ENCODE data around the gene ZNF330.
"Not testable (repeated sequence)": the region's sequence is repeated elsewhere in the genome, so short reads cannot be mapped to it uniquely, and the experiment has no call there.

The ZNF330 gene

GRCh38 chr4:141220691-141221659, at the start of gene ZNF330:
Gene ZNF330, plus strand, starts transcription at chr4:141220895. Its CDS starts 1,477 bp downstream, at chr4:141222372.
- no peak for DNase-seq

- no peak for DNase-seq
Measured at GRCh38 chr4:141174457-141174856, 46.2 kb upstream of the ZNF330 start.

GRCh38 chr4:141177171-141177570, 43.5 kb upstream of the ZNF330 start:
- DNase-seq, result no peak

GRCh38 chr4:141179474-141180373, 41.0 kb upstream of the ZNF330 start:
- no peak for DNase-seq

GRCh38 chr4:141180991-141181761, 39.5 kb upstream of the ZNF330 start:
- no peak for DNase-seq

GRCh38 chr4:141183491-141183890, 37.2 kb upstream of the ZNF330 start:
- DNase-seq, result not testable (repeated sequence)

- DNase-seq, result no peak
Measured at GRCh38 chr4:141192564-141192963, 28.1 kb upstream of the ZNF330 start.

GRCh38 chr4:141193516-141194034, 27.1 kb upstream of the ZNF330 start:
- DNase-seq, result no peak

- DNase-seq, result no peak
Measured at GRCh38 chr4:141195095-141195707, 25.5 kb upstream of the ZNF330 start.

- DNase-seq, result no peak
Measured at GRCh38 chr4:141196227-141196933, 24.3 kb upstream of the ZNF330 start.

- no peak for DNase-seq
Measured at GRCh38 chr4:141207961-141208360, 12.7 kb upstream of the ZNF330 start.

GRCh38 chr4:141210168-141210567, 10.5 kb upstream of the ZNF330 start:
- DNase-seq, result no peak

GRCh38 chr4:141213550-141213991, 7.1 kb upstream of the ZNF330 start:
- no peak for DNase-seq

- DNase-seq, result no peak
Measured at GRCh38 chr4:141215030-141215429, 5.7 kb upstream of the ZNF330 start.

GRCh38 chr4:141216002-141216761, 4.5 kb upstream of the ZNF330 start:
- no peak for DNase-seq

GRCh38 chr4:141220271-141220670, 424 bp upstream of the ZNF330 start:
- DNase-seq, result no peak

- no peak for DNase-seq
Measured at GRCh38 chr4:141223418-141223817, 2.7 kb downstream of the ZNF330 start.

- DNase-seq, result not testable (repeated sequence)
Measured at GRCh38 chr4:141227280-141227679, 6.6 kb downstream of the ZNF330 start.

GRCh38 chr4:141229408-141230101, 8.9 kb downstream of the ZNF330 start:
- no peak for DNase-seq

GRCh38 chr4:141233673-141234072, 13.0 kb downstream of the ZNF330 start:
- DNase-seq, result no peak
